Cardiac fibroblast (primary cell): ENCODE results near the gene TTC28.

ENCODE experiments used
- DNase-seq, 2 donors: peaks; one replicate each; pipeline versions ENCODE4 v3.0.0 to v3.0.0-alpha.2; 2010; ENCODE audit warnings: low read depth in 2 of 2
- H3K4me3 ChIP-seq, 2 donors: replicated peaks in 1 of 2; 1 replicate in 1 of 2; 2 replicates in 1 of 2; pipeline ENCODE4 v1.5.1; 2011; ENCODE audit warnings: low read depth in 2 of 2, low read length in 2 of 2, mild to moderate bottlenecking in 2 of 2, moderate library complexity in 1 of 2
- CTCF ChIP-seq: IDR thresholded peaks from one replicate; pipeline ENCODE4 v1.5.1; 2011; ENCODE audit warnings: low read depth, mild to moderate bottlenecking, low read length, inconsistent platforms

TTC28 gene

GRCh38 chr22:27935897-27936296 lies 743.7 kb downstream of the TTC28 start:
- H3K4me3 ChIP-seq, result no peak overlapping the region
- no peak for TF ChIP-seq CTCF
- DNase-seq, result no peak

GRCh38 chr22:27934069-27934468 lies 745.6 kb downstream of the TTC28 start:
- no peak for DNase-seq
- no peak overlapping the region for H3K4me3 ChIP-seq
- TF ChIP-seq CTCF, result no peak

- DNase-seq, result no peak
- H3K4me3 ChIP-seq, result no peak overlapping the region
- no peak for TF ChIP-seq CTCF
Observed at GRCh38 chr22:27933186-27933983, 746.3 kb downstream of the TTC28 start.

- no peak overlapping the region for H3K4me3 ChIP-seq
- no peak for TF ChIP-seq CTCF
- no peak for DNase-seq
Observed at GRCh38 chr22:27930331-27931060, 749.1 kb downstream of the TTC28 start.
